IPS DF 6.9 (cell line): ENCODE data around the gene PHF2.

ENCODE experiments used
- DNase-seq: peaks from one replicate; pipeline ENCODE4 v3.0.0-alpha.2; 2013; ENCODE audit warnings: low read depth, low spot score
- H3K27ac ChIP-seq: one replicate; pipeline ENCODE4 v1.5.1; 2013; ENCODE audit warnings: low read length, control low read depth
- H3K27me3 ChIP-seq: 2 replicates; pipeline ENCODE4 v1.6.1; 2013; ENCODE audit warnings: mild to moderate bottlenecking, low read length; ENCODE audit not compliant: control insufficient read depth, insufficient read depth
- H3K36me3 ChIP-seq: 2 replicates; pipeline ENCODE4 v1.6.1; 2013; ENCODE audit warnings: low read length; ENCODE audit not compliant: control insufficient read depth, insufficient read depth
- H3K4me1 ChIP-seq: 2 replicates; pipeline ENCODE4 v1.6.1; 2013; ENCODE audit warnings: low read length; ENCODE audit not compliant: control insufficient read depth, insufficient read depth
- H3K4me3 ChIP-seq: 2 replicates; pipeline ENCODE4 v1.5.1; 2013; ENCODE audit warnings: mild to moderate bottlenecking, low read length
- H3K9me3 ChIP-seq: 2 replicates; pipeline ENCODE4 v1.6.1; 2013; ENCODE audit warnings: low read length, inconsistent platforms; ENCODE audit not compliant: control insufficient read depth, insufficient read depth
- WGBS: extraction: QIAGEN DNeasy Blood & Tissue Kit; methylation state at CpG from one replicate; pipeline ENCODE4 v1.1.7; 2013; ENCODE audit warnings: mixed read lengths, missing lambda C conversion rate; ENCODE audit not compliant: insufficient read length, insufficient coverage; 5-methylcytosine and 5-hydroxymethylcytosine counted together

The PHF2 gene

DNA sequence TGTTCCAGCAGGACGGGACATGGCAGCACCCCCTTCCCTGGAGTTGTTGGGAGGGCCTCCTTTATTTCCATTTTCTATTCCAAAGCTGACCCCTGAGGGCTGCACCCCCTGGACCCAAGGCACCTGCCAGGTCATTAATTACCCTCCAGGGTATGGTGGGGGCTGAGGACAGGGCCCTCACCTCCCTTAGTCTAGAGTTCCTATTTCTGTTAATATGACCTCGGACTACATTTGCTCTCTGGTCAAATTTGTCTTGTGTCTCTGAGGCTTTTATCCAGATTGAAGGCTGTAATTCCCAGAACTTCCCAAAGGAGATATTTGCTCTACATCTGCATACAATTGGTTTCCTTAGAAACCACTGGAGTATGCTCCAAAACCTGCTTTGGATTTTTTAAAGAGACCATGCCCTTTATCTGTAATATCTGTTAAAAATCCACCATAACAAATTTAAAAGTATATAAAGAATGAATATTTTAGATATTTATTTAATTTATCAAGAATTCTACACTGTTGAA lies 16.8 kb downstream of the PHF2 start:
- Histone ChIP-seq H3K36me3 (no peaks in the 10 kb centered on the region), H3K4me3 (no peak overlapping the region), H3K27ac (no peak overlapping the region), H3K9me3 (no peaks in the 10 kb centered on the region), H3K4me1 (peaks cover 1% of the 10 kb centered on the region; the same call in 1 of the 2 replicates), H3K27me3 (no peaks in the 10 kb centered on the region)
- WGBS: no CpG with 5 or more reads among the region's 2 CpGs
- no peak for DNase-seq

DNA sequence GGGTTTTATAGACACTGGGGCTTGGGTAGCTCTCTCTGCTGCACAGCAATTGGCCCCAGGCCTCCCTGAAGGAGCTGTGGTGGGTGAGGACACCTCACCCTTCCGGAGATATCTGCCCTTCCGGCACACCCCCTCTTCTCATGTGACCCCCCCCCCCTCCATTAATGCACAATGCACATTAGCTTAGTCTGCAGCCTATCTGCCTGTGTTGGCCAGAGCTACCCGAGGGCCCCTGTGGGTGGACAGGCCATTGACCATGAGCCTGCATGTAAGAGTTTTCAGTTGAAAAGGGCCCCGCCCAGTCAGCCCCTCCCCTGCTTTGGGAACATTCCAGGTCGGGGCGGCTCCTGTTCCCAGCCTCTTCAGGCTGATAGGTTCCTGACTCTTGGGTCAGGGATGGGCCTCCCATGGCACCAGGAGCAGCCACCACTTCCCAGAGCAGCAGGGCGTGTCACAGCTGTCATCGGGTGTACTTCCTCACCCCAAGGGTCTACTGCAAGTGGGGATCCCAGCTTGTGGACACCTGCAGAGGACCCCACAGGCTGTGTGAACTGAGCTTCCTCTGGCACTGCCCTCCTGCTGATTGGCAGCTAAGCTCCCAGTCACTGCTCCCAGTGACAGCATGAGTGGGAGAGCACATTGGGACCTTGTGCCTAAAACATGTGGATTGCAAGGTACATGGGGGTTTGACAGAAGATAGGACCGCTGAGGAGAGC lies 17.8 kb downstream of the PHF2 start:
- Histone ChIP-seq H3K36me3 (no peaks in the 10 kb centered on the region), H3K9me3 (no peaks in the 10 kb centered on the region), H3K27me3 (no peaks in the 10 kb centered on the region), H3K27ac (no peak overlapping the region), H3K4me1 (peaks cover 3% of the 10 kb centered on the region), H3K4me3 (no peak overlapping the region)
- no CpG with 5 or more reads among the region's 9 CpGs for WGBS
- DNase-seq: no peak

DNA sequence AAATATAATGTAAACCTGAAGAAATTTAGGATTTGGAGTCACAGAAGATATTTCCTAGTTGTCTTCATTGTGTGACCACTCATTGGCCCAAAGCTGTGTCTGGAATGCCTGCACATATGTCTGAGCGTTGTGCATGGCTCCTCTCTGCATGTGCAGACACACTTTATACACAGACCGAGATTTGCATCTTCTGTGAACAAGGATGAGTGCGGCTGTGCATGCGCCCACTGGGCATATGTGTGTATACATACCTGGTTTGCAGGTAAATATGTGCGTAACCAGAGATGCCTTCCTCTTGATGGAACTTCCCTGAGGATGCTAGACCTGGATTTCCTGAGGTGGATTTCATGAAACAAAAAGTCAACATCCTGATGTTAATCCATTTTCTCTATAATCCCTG lies 19.1 kb downstream of the PHF2 start:
- WGBS: no CpG with 5 or more reads among the region's 5 CpGs
- H3K27me3 ChIP-seq: no peaks in the 10 kb centered on the region
- H3K4me3 ChIP-seq: no peak overlapping the region
- peaks cover 14% of the 10 kb centered on the region for H3K4me1 ChIP-seq
- no peaks in the 10 kb centered on the region for H3K9me3 ChIP-seq
- no peak for DNase-seq
- H3K36me3 ChIP-seq: no peaks in the 10 kb centered on the region
- H3K27ac ChIP-seq: no peak overlapping the region

DNA sequence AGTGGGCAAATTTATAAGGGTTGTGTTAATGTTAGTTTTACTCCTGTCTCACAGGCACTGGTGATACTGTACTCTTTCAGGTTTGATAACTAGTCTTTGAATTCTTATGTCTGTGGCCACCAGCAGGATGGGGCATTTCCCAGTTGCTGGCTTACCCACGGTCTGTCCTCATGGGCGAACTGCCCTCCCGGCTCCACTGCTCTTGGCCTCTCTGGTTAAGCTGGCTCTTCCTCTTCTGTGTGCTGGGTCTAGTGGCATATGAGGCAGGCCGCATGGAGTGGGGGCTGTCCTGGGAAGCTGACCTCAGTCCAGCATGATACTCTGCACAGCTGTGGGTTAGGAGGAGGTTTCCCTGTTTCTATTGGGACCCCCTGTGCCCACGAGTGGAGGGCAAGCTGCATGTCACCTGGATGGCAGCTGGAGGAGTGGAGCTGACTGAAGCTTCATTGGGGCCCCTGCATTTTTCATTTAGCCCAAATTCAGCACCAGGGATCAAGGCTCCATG lies 19.5 kb downstream of the PHF2 start:
- Histone ChIP-seq H3K4me1 (peaks cover 16% of the 10 kb centered on the region), H3K27ac (no peak overlapping the region), H3K27me3 (no peaks in the 10 kb centered on the region), H3K4me3 (no peak overlapping the region), H3K36me3 (no peaks in the 10 kb centered on the region), H3K9me3 (no peaks in the 10 kb centered on the region)
- no CpG with 5 or more reads among the region's 5 CpGs for WGBS
- DNase-seq: no peak

DNA sequence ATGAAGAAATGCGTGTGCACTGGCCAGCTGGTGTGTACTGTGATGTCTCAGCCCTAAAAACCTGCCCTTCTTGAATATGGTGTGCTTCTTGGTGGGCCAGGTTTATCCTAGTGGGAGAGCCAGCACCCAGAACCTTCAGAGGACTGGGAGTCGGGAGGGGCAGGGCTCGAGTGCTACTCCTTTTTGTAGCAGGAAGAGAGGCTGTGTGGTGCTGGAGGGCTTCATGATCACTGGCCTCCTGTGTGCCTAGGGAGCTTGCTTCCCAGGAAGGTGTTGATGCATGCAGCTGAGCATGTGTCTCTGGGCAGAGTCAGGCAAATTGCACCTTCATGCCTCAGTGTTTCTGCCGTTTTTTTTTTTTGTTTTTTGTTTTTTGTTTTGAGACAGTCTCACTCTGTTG lies 20.0 kb downstream of the PHF2 start:
- H3K36me3 ChIP-seq: no peaks in the 10 kb centered on the region
- no peak overlapping the region for H3K4me3 ChIP-seq
- no peak for DNase-seq
- WGBS: no CpG with 5 or more reads among the region's 4 CpGs
- no peaks in the 10 kb centered on the region for H3K27me3 ChIP-seq
- H3K27ac ChIP-seq: no peak overlapping the region
- no peaks in the 10 kb centered on the region for H3K9me3 ChIP-seq
- H3K4me1 ChIP-seq: peaks cover 16% of the 10 kb centered on the region

DNA sequence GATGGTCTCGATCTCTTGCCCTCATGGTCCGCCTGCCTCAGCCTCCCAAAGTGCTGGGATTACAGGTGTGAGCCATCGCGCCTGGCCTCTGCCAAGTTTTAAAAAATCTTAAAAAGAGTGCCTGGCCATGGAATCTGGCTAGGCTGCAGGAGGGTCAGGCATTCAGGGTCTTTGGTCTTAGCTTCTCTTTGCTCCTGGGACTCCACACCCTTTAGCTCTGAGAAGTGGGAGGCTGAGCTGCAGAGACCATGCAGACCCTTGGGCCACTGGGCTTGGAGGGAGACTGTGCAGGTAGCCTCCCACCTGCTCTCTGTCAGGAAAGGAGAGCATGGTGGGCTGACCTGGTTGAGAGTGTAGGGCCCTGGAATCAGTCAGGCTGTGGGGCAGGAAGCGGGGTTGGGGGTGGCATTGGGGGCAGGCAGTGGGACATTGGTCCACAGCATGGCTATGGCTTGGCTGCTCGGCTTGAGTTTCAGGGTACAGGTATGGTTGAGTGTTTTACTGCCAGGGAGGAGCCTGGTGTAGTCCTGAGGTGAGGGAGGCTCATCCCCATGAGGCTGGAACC lies 20.8 kb downstream of the PHF2 start:
- DNase-seq: no peak
- H3K36me3 ChIP-seq: no peaks in the 10 kb centered on the region
- peaks cover 16% of the 10 kb centered on the region for H3K4me1 ChIP-seq
- WGBS: no CpG with 5 or more reads among the region's 6 CpGs
- no peak overlapping the region for H3K4me3 ChIP-seq
- H3K27me3 ChIP-seq: no peaks in the 10 kb centered on the region
- no peaks in the 10 kb centered on the region for H3K9me3 ChIP-seq
- H3K27ac ChIP-seq: no peak overlapping the region

DNA sequence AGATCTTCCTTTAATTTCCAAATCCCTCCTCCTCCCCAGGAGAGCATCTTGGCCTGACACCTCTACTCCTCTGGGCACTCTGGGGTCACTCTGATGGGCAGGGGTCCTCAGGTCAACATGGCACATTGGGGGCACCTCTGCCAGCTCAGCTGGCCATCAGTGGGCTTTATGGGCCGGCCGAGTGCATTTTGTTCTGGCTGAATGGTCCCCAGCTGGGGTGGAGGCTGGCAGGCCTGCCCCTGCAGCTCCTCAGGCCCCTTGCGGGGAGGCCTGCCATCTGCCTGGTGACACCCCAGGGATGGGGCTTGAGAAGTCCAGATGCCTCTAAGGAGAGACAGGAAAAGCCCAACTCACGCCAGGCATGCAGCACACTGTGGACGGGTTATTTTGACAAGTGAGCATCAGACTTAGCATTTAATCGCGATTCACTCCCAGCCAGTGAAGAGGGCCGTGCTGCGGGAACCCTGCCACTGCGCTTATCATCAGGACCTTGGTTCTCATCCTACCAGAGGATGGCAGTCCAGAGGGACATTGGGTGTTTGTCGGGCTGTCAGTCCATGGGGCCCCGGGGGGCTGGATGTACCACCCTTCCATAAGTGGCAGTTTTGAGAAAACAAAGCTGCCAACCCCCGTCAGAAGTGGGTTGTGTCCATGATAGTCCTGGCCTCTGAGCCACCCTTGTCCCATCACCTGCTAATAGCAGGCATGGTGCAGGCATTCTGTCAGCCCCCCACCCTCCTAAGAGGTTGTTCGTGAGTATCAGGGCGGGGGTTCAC lies 21.7 kb downstream of the PHF2 start:
- Histone ChIP-seq H3K9me3 (no peaks in the 10 kb centered on the region), H3K27ac (no peak overlapping the region), H3K4me1 (peaks cover 16% of the 10 kb centered on the region), H3K27me3 (no peaks in the 10 kb centered on the region), H3K36me3 (no peaks in the 10 kb centered on the region), H3K4me3 (no peak overlapping the region)
- DNase-seq: no peak
- WGBS: no CpG with 5 or more reads among the region's 15 CpGs

DNA sequence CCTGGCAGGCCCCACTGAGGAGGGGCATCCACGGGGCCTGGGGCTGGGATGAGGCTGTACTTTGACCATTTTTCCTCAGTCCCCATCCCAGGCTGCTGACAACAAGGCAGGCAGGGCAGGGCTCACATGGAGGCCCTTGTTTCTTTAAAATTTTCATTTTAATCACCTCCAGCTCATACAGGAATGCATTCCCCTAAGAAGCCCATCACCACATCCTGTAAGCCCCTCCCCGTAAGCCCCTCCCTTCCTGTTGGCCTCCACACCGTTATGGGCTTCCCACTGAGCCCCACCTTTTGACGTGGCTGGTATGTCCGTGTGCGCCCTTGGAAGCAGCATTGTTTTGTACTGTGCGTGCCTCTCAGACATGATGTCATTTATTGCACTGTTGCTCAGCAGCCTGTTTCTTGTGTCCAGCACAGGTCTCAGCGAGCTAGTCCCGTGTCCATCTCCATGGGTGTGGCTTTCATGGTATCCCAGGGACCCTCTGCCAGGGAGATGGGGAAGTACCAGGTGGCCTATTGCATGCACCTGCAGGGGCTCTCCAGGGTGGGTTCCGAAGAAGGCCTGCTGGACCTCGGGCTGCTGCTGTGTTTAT lies 22.4 kb downstream of the PHF2 start:
- H3K27ac ChIP-seq: no peak overlapping the region
- H3K36me3 ChIP-seq: no peaks in the 10 kb centered on the region
- no peaks in the 10 kb centered on the region for H3K9me3 ChIP-seq
- H3K4me1 ChIP-seq: peaks cover 16% of the 10 kb centered on the region
- WGBS: no CpG with 5 or more reads among the region's 11 CpGs
- no peak for DNase-seq
- H3K27me3 ChIP-seq: no peaks in the 10 kb centered on the region
- H3K4me3 ChIP-seq: no peak overlapping the region

DNA sequence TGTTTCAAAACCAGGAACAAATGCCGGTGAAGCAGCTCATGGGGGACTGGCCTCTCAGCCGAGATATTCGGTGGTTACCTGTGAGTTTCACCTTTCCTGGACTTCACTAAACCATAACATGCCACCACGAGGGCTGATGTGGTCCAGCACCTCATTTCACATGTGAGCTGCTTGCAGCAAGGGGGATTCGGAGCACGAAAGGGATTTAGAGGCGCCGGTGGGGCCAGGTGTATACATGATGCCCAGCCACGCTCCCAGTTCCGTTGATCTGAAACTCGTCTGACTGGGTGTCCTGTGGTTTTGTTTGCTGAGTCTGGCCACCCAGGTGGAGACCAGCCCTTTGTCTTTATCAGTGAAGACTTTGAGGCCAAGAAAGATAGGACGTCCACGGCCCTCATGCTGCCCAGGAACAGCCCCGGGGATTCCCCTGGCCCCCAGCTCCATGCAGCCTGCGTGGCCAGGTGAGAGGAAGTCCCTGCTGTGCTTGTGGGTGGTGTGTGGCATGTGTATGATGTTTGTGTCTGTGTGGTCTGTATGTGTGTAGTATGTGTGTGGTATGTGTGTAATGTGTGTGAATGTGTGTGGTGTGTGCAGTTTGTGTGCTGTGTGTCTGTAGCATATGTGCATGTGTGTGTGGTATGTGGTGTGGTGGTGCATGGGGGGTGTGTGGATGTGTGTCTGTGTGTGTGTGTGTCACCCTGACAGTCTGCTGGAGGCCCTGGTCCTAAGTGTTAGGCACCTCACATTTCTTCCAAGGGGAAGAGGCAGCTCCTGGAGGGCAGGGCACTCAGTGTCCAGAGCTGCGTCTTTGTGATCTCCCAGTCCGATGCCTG lies 23.4 kb downstream of the PHF2 start:
- peaks cover 16% of the 10 kb centered on the region for H3K4me1 ChIP-seq
- H3K36me3 ChIP-seq: no peaks in the 10 kb centered on the region
- WGBS: no CpG with 5 or more reads among the region's 17 CpGs
- no peak overlapping the region for H3K4me3 ChIP-seq
- H3K9me3 ChIP-seq: no peaks in the 10 kb centered on the region
- DNase-seq: no peak
- no peaks in the 10 kb centered on the region for H3K27me3 ChIP-seq
- no peak overlapping the region for H3K27ac ChIP-seq
